GM23338 (cell line): ENCODE results near the gene CCDC146. TPM values are rescaled to one million over a fixed set of nuclear protein-coding genes. Genes with fewer than 3 reads are reported as not detected.

Source experiments
- ATAC-seq: fragments of 200-7000 bp; cut with Tn5 transposase; 3 replicates; pipeline ENCODE4 v1.9.1; 2020
- DNase-seq: peaks from one replicate; pipeline ENCODE4 v3.0.0-alpha.2; 2015; ENCODE audit warnings: low spot score
- H2AFZ ChIP-seq: fragments of 200-600 bp; sonication (generic); 2 replicates; pipeline ENCODE4 v1.8.0; 2016; ENCODE audit warnings: antibody characterized with exemption, mild to moderate bottlenecking, moderate library complexity
- H3F3A ChIP-seq: fragments of 200-600 bp; sonication (generic); replicated peaks from 2 replicates; pipeline ENCODE4 v1.8.0; 2017; ENCODE audit warnings: antibody characterized with exemption, mixed run types, low read depth
- H3K27ac ChIP-seq: fragments of 200-600 bp; sonication (generic); 2 replicates; pipeline ENCODE4 v1.6.1; 2016; ENCODE audit warnings: low read depth
- H3K27me3 ChIP-seq: fragments of 200-600 bp; sonication (generic); 2 replicates; pipeline ENCODE4 v1.8.0; 2016; ENCODE audit warnings: mild to moderate bottlenecking, mixed run types, moderate library complexity; ENCODE audit not compliant: insufficient read depth
- H3K36me3 ChIP-seq: fragments of 200-600 bp; sonication (generic); 2 replicates; pipeline ENCODE4 v1.8.0; 2016; ENCODE audit warnings: mild to moderate bottlenecking; ENCODE audit not compliant: insufficient read depth
- H3K4me1 ChIP-seq: fragments of 200-600 bp; sonication (generic); 2 replicates; pipeline ENCODE4 v1.8.0; 2016; ENCODE audit warnings: mild to moderate bottlenecking, moderate library complexity; ENCODE audit not compliant: insufficient read depth
- H3K4me2 ChIP-seq: fragments of 200-600 bp; sonication (generic); 2 replicates; pipeline ENCODE4 v1.7.1; 2017; ENCODE audit warnings: mixed run types
- H3K4me3 ChIP-seq: fragments of 200-600 bp; sonication (generic); 2 replicates; pipeline ENCODE4 v1.6.1; 2016; ENCODE audit warnings: mixed run types
- H3K79me2 ChIP-seq: fragments of 200-600 bp; sonication (generic); replicated peaks from 2 replicates; pipeline ENCODE4 v1.8.0; 2017; ENCODE audit warnings: mild to moderate bottlenecking; ENCODE audit not compliant: insufficient read depth
- H3K9me2 ChIP-seq: fragments of 200-600 bp; sonication (generic); 2 replicates; pipeline ENCODE4 v1.8.0; 2017; ENCODE audit not compliant: insufficient read depth
- H4K20me1 ChIP-seq: fragments of 200-600 bp; sonication (generic); replicated peaks from 2 replicates; pipeline ENCODE4 v1.8.0; 2017; ENCODE audit warnings: mild to moderate bottlenecking; ENCODE audit not compliant: insufficient read depth
- H3K27ac Mint-ChIP-seq: 2 replicates; pipeline ENCODE4 v1.8.0; 2020; ENCODE audit warnings: inconsistent platforms, mild to moderate bottlenecking, moderate library complexity, mixed read lengths
- H3K27me3 Mint-ChIP-seq: 3 replicates; pipeline ENCODE4 v1.8.0; 2022; ENCODE audit warnings: low read depth, mild to moderate bottlenecking, moderate library complexity, mixed read lengths, inconsistent platforms; ENCODE audit not compliant: insufficient read depth, poor library complexity
- H3K36me3 Mint-ChIP-seq: 3 replicates; pipeline ENCODE4 v1.8.0; 2021; ENCODE audit warnings: low read depth, mild to moderate bottlenecking, inconsistent platforms, moderate library complexity, mixed read lengths
- H3K4me1 Mint-ChIP-seq: 3 replicates; pipeline ENCODE4 v1.8.0; 2020; ENCODE audit warnings: mild to moderate bottlenecking, inconsistent platforms, mixed read lengths
- H3K4me3 Mint-ChIP-seq: 3 replicates; pipeline ENCODE4 v1.8.0; 2021; ENCODE audit warnings: moderate library complexity, mild to moderate bottlenecking, inconsistent platforms, mixed read lengths
- H3K9me3 Mint-ChIP-seq: 3 replicates; pipeline ENCODE4 v1.8.0; 2020; ENCODE audit warnings: moderate library complexity, mild to moderate bottlenecking, inconsistent platforms, mixed read lengths
- CREB1 ChIP-seq: fragments of 250-450 bp; sonication (Bioruptor Pico); IDR thresholded peaks from 2 replicates; pipeline ENCODE4 v1.5.0; 2020; ENCODE audit warnings: low read depth, mild to moderate bottlenecking, moderate library complexity
- JUNB ChIP-seq: IDR thresholded peaks from one replicate; pipeline ENCODE4 v1.6.1; 2016; ENCODE audit warnings: antibody characterized with exemption; ENCODE audit not compliant: unreplicated experiment
- REST ChIP-seq: IDR thresholded peaks from one replicate; pipeline ENCODE4 v1.6.1; 2018; ENCODE audit warnings: antibody characterized with exemption; ENCODE audit not compliant: unreplicated experiment
- STAT1 ChIP-seq: IDR thresholded peaks from one replicate; pipeline ENCODE4 v1.6.1; 2016; ENCODE audit warnings: antibody characterized with exemption; ENCODE audit not compliant: unreplicated experiment
- ZNF114 ChIP-seq: fragments of 250-450 bp; sonication (Bioruptor Pico); IDR thresholded peaks from 2 replicates; pipeline ENCODE4 v1.5.0; 2020; ENCODE audit warnings: mild to moderate bottlenecking, moderate library complexity
- ZNF331 ChIP-seq: fragments of 250-450 bp; sonication (Bioruptor Pico); IDR thresholded peaks from 2 replicates; pipeline ENCODE4 v1.5.0; 2020; ENCODE audit warnings: low read depth, mild to moderate bottlenecking, moderate library complexity
- ZNF462 ChIP-seq: fragments of 250-450 bp; sonication (Bioruptor Pico); IDR thresholded peaks from 2 replicates; pipeline ENCODE4 v1.5.0; 2020; ENCODE audit warnings: mild to moderate bottlenecking, moderate library complexity
- polyA plus RNA-seq: library from polyadenylated mRNA; unstranded; fragments of >200 nt; fragmentation: Nextera tagmentation; extraction: Ambion mirVana; gene quantifications from 2 replicates; pipeline ENCODE4 v1.2.1, GENCODE V29; 2016
- total RNA-seq: library from RNA; depleted of rRNA; stranded (reverse); fragments of >200 nt; shearing (Covaris generic); gene quantifications from 2 replicates; pipeline ENCODE4 v1.2.3, GENCODE V29; 2014
- TF ChIP-seq, protein P1 (sequence below): IDR thresholded peaks from 2 replicates; pipeline ENCODE4 v1.6.1; 2016; ENCODE audit warnings: antibody characterized with exemption

Gene CCDC146
- total and polyA plus RNA-seq, 2 experiments from 2014 or later: 0.35 to 0.74 TPM

DNA sequence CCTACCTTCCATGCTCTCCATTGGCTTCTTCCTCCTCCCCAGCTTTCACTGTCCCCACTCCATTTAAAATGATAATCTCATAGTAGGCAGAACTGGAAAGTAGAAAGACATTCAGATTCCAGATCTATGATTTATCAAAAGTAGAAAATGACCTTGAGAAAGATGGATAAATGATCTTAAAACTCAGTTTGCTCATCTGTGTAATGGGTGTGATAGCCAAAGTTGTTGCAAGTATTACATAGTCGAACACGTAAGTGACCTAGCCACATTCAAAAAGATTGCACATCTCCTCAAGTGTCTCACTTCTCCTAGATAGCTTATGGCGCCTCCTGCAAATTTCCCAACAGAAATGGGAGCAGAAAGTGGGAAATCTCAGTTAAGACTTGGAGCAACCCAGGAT is 167.0 kb downstream of the CCDC146 start:
- no peak for ATAC-seq
- Histone ChIP-seq H3K27me3 (no peaks in the 10 kb centered on the region), H3K36me3 (no peaks in the 10 kb centered on the region), H2AFZ (no peak overlapping the region), H3K4me3 (no peak overlapping the region), H3K4me1 (peaks cover 5% of the 10 kb centered on the region; the same call in 1 of the 2 replicates), H3K4me2 (no peak overlapping the region), H3K79me2 (no peaks in the 10 kb centered on the region), H3F3A (no peaks in the 10 kb centered on the region), H4K20me1 (no peaks in the 10 kb centered on the region), H3K27ac (no peak overlapping the region), H3K9me2 (no peaks in the 10 kb centered on the region)
- no peak for DNase-seq
- Mint-ChIP-seq H3K36me3 (no peaks in the 10 kb centered on the region), H3K9me3 (peaks cover 4% of the 10 kb centered on the region; the same call in 1 of the 3 replicates), H3K27me3 (no peaks in the 10 kb centered on the region), H3K27ac (no peak overlapping the region), H3K4me1 (no peaks in the 10 kb centered on the region), H3K4me3 (no peak overlapping the region)
- TF ChIP-seq REST: no peak
- no peak for TF ChIP-seq CREB1 (CRISPR knock-in tag)
- TF ChIP-seq, protein P1, sequence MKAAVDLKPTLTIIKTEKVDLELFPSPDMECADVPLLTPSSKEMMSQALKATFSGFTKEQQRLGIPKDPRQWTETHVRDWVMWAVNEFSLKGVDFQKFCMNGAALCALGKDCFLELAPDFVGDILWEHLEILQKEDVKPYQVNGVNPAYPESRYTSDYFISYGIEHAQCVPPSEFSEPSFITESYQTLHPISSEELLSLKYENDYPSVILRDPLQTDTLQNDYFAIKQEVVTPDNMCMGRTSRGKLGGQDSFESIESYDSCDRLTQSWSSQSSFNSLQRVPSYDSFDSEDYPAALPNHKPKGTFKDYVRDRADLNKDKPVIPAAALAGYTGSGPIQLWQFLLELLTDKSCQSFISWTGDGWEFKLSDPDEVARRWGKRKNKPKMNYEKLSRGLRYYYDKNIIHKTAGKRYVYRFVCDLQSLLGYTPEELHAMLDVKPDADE: no peak
- TF ChIP-seq JUNB: no peak

DNA sequence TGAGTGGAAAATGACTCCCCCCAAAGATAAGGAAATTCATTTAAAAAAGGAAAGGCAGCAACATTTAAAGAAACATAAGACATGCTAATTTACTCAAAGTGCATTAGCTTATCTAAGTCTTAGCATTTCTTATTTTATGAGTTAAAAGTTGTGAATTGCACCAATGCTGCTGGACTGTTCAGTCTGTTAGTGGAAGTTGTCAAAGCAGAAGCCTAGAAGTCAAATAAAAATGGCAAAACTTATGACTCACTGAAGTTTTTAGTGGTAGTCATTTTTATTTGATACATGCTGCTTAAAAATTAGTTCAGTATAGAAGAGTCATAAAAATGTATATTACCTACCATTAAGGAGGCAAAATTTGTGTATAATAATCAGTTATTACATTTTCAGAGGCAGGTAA is 168.0 kb downstream of the CCDC146 start:
- H3K4me1 ChIP-seq: peaks cover 5% of the 10 kb centered on the region; the same call in 1 of the 2 replicates
- no peaks in the 10 kb centered on the region for H3K36me3 Mint-ChIP-seq
- H3K4me3 Mint-ChIP-seq: no peak overlapping the region
- H2AFZ ChIP-seq: no peak overlapping the region
- no peak overlapping the region for H3K4me3 ChIP-seq
- H3K36me3 ChIP-seq: no peaks in the 10 kb centered on the region
- H3F3A ChIP-seq: no peaks in the 10 kb centered on the region
- no peaks in the 10 kb centered on the region for H4K20me1 ChIP-seq
- no peak overlapping the region for H3K4me2 ChIP-seq
- H3K9me3 Mint-ChIP-seq: peaks cover 4% of the 10 kb centered on the region; the same call in 1 of the 3 replicates
- no peaks in the 10 kb centered on the region for H3K27me3 Mint-ChIP-seq
- DNase-seq (no peak), ATAC-seq (no peak)
- H3K9me2 ChIP-seq: no peaks in the 10 kb centered on the region
- no peak for TF ChIP-seq CREB1 (CRISPR knock-in tag)
- no peak for TF ChIP-seq ZNF331
- no peak for TF ChIP-seq STAT1
- TF ChIP-seq, protein P1: no peak
- no peak for TF ChIP-seq ZNF462 (CRISPR knock-in tag)
- no peak for TF ChIP-seq ZNF114 (CRISPR knock-in tag)
- H3K4me1 Mint-ChIP-seq: no peaks in the 10 kb centered on the region
- no peak overlapping the region for H3K27ac ChIP-seq
- no peak overlapping the region for H3K27ac Mint-ChIP-seq
- H3K27me3 ChIP-seq: no peaks in the 10 kb centered on the region
- H3K79me2 ChIP-seq: no peaks in the 10 kb centered on the region
